Fibroblast of lung (primary cell): Measurements from ENCODE around the gene CHST11.

ENCODE experiments used
- CTCF ChIP-seq, 2 donors: IDR thresholded peaks in 1 of 2; conservative IDR thresholded peaks in 1 of 2; 1 replicate in 1 of 2; 2 replicates in 1 of 2; pipeline ENCODE4 v1.5.1; 2011 to 2012; ENCODE audit warnings: low read length in 2 of 2, control low read depth in 1 of 2, inconsistent platforms in 1 of 2, low read depth in 1 of 2, mild to moderate bottlenecking in 1 of 2
- EZH2 ChIP-seq: IDR thresholded peaks from 2 replicates; pipeline ENCODE4 v1.5.1; 2012; ENCODE audit warnings: low read length, control low read depth, mild to moderate bottlenecking; ENCODE audit errors: missing control alignments

DNA sequence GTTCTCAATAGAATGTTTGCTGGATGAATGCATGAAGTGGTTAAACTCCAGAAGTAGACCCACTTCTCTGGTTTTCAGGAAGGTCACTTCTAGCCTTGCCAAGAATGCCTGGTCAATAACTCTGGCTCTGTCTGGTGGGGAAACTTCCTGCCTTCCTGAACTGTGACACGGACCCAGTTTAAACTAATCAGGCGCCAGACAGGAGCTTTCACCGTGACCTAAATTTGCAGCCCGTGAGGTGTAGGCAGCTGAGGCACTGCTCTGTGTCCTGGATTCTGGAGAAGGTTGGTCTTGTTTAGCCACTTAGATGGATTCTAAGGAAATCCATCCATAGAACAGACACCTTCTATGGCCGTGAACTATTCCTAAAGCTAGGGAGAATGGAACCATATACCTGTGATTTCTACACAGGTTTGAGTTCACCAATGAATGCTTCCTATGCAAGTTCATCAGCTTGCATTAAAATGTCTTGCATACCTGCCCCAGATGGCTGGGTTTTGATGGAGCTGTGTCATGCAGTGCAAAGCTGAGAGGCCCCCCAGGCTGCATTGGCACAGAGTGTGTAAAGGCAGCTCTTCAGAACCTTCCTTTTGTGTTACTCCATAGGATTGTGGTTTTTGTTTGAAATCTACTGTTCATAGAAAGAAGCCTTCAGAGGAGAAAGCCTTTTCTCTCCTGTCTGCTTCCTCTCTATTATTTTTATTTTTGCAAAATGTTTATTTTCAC lies 4.4 kb downstream of the CHST11 start:
- no peak for TF ChIP-seq CTCF (conservative IDR thresholded peaks at IDR 0.05 in 1 of 2, IDR thresholded peaks at IDR 0.05 in 1 of 2; ENCODE audit: low read depth in 1 of 2, low read length in 2 of 2)
- no peak for TF ChIP-seq EZH2
